HepG2 (cell line): ENCODE data around the gene SULT2B1. TPM values are rescaled to one million over a fixed set of nuclear protein-coding genes. Genes with fewer than 3 reads are reported as not detected.

Experiments used
- FOXK1 ChIP-seq: sonication (generic); formaldehyde crosslinking; IDR thresholded peaks from 2 replicates; pipeline ENCODE4 v1.4.0; 2020; ENCODE audit warnings: low read depth, missing genetic modification reagents, borderline replicate concordance
- GRHL1 ChIP-seq: sonication (generic); formaldehyde crosslinking; conservative IDR thresholded peaks from 2 replicates; pipeline ENCODE4 v1.8.0; 2022; ENCODE audit warnings: missing genetic modification reagents
- IRF2 ChIP-seq: IDR thresholded peaks from 2 replicates; pipeline ENCODE4 v1.6.1; 2018; ENCODE audit warnings: missing genetic modification reagents, missing compliant biosample characterization
- KDM1A ChIP-seq: IDR thresholded peaks from 2 replicates; pipeline ENCODE4 v1.6.1; 2016; ENCODE audit warnings: missing compliant biosample characterization
- KLF12 ChIP-seq: sonication (generic); formaldehyde crosslinking; IDR thresholded peaks from 2 replicates; pipeline ENCODE4 v1.4.0; 2020; ENCODE audit warnings: missing genetic modification reagents, borderline replicate concordance
- KLF16 ChIP-seq, 2 experiments: sonication (generic) in 1 of 2; formaldehyde crosslinking in 1 of 2; IDR thresholded peaks; 2 replicates each; pipeline versions ENCODE4 v1.6.1 to v1.8.0; 2016 to 2023; ENCODE audit warnings: missing genetic modification reagents in 2 of 2, missing compliant biosample characterization in 1 of 2
- LCORL ChIP-seq, 2 experiments: fragments of 450-650 bp in 1 of 2; sonication (generic) in 1 of 2; formaldehyde crosslinking in 1 of 2; IDR thresholded peaks; 2 replicates each; pipeline versions ENCODE4 v1.5.0 to v1.6.1; 2017 to 2020; ENCODE audit warnings: antibody characterized with exemption in 1 of 2, missing genetic modification reagents in 1 of 2
- NONO ChIP-seq, 2 experiments: fragments of 450-650 bp in 1 of 2; sonication (generic) in 1 of 2; formaldehyde crosslinking in 1 of 2; IDR thresholded peaks in 1 of 2; conservative IDR thresholded peaks in 1 of 2; 2 replicates each; pipeline versions ENCODE4 v1.6.1 to v1.8.0; 2017 to 2022; ENCODE audit warnings: mild to moderate bottlenecking in 1 of 2, missing genetic modification reagents in 1 of 2, moderate library complexity in 1 of 2
- NR2F6 ChIP-seq, 2 experiments: IDR thresholded peaks; 2 replicates each; pipeline ENCODE4 v1.6.1; 2016; ENCODE audit warnings: antibody characterized with exemption in 1 of 2, mild to moderate bottlenecking in 1 of 2
- PHB2 ChIP-seq: fragments of 450-650 bp; IDR thresholded peaks from 2 replicates; pipeline ENCODE4 v1.6.1; 2018; ENCODE audit not compliant: partially characterized antibody
- SAP130 ChIP-seq: IDR thresholded peaks from 2 replicates; pipeline ENCODE4 v1.6.1; 2016; ENCODE audit warnings: low read depth
- SMC3 ChIP-seq: IDR thresholded peaks from 2 replicates; pipeline ENCODE4 v1.6.1; 2011; ENCODE audit warnings: low read length, improper control_type of control experiment
- TEAD3 ChIP-seq: optimal IDR thresholded peaks from 2 replicates; pipeline ENCODE3; 2016; ENCODE audit warnings: borderline replicate concordance
- XBP1 ChIP-seq: sonication (generic); formaldehyde crosslinking; IDR thresholded peaks from 2 replicates; pipeline ENCODE4 v1.5.0; 2020; ENCODE audit warnings: missing genetic modification reagents
- XRCC5 ChIP-seq: fragments of 200-400 bp; formaldehyde crosslinking; optimal IDR thresholded peaks from 2 replicates; pipeline ENCODE3; 2017; ENCODE audit warnings: mild to moderate bottlenecking, low read length
- ZMYM4 ChIP-seq: sonication (generic); formaldehyde crosslinking; IDR thresholded peaks from 2 replicates; pipeline ENCODE4 v1.8.1; 2023; ENCODE audit warnings: mild to moderate bottlenecking, missing genetic modification reagents
- ZNF232 ChIP-seq: sonication (generic); formaldehyde crosslinking; IDR thresholded peaks from 2 replicates; pipeline ENCODE4 v1.4.0; 2020; ENCODE audit warnings: missing genetic modification reagents, borderline replicate concordance
- ZNF331 ChIP-seq: sonication (generic); formaldehyde crosslinking; IDR thresholded peaks from 2 replicates; pipeline ENCODE4 v1.4.0; 2020; ENCODE audit warnings: missing genetic modification reagents
- ZNF446 ChIP-seq: sonication (generic); formaldehyde crosslinking; IDR thresholded peaks from 2 replicates; pipeline ENCODE4 v1.5.0; 2020; ENCODE audit warnings: mild to moderate bottlenecking, missing genetic modification reagents
- ZNF607 ChIP-seq: sonication (generic); formaldehyde crosslinking; IDR thresholded peaks from 2 replicates; pipeline ENCODE4 v1.5.1; 2020; ENCODE audit warnings: missing genetic modification reagents, mild to moderate bottlenecking, borderline replicate concordance
- ZNF891 ChIP-seq: sonication (generic); formaldehyde crosslinking; IDR thresholded peaks from 2 replicates; pipeline ENCODE4 v1.5.0; 2020; ENCODE audit warnings: mild to moderate bottlenecking, missing genetic modification reagents
- polyA plus RNA-seq, 8 experiments: library from polyadenylated mRNA; depleted of rRNA in 3 of 8; stranded (reverse) in 7 of 8; unstranded in 1 of 8; fragments of >200 nt; fragmentation: Illumina TruSeq in 4 of 8; extraction: Trizol in 4 of 8; gene quantifications; 2 replicates each; pipeline versions ENCODE4 v1.2.1 to v1.2.3, GENCODE V29; 2011 to 2016; ENCODE audit warnings: low read depth in 4 of 8, missing spikeins in 1 of 8, mixed read lengths in 1 of 8; ENCODE audit not compliant: insufficient read depth in 1 of 8
- total RNA-seq, 5 experiments: library from RNA; depleted of rRNA; stranded (reverse); fragments of >200 nt; fragmentation: Illumina TruSeq; extraction: Trizol; gene quantifications; 2 replicates each; pipeline ENCODE4 v1.2.3, GENCODE V29; 2016; ENCODE audit warnings: low read depth in 1 of 5
- TF ChIP-seq, protein P1 (sequence below): IDR thresholded peaks from 2 replicates; pipeline ENCODE4 v1.6.1; 2012; ENCODE audit warnings: inconsistent platforms
- TF ChIP-seq, protein P2 (sequence below): sonication (generic); formaldehyde crosslinking; IDR thresholded peaks from 2 replicates; pipeline ENCODE4 v1.5.1; 2020; ENCODE audit warnings: mild to moderate bottlenecking, moderate library complexity, missing genetic modification reagents

Gene SULT2B1
- total and polyA plus RNA-seq, 2 of the 13 experiments (the other 11 are each of a cell fraction or from before 2014, with no cell fraction given): 0.13 TPM; not detected in 1

DNA sequence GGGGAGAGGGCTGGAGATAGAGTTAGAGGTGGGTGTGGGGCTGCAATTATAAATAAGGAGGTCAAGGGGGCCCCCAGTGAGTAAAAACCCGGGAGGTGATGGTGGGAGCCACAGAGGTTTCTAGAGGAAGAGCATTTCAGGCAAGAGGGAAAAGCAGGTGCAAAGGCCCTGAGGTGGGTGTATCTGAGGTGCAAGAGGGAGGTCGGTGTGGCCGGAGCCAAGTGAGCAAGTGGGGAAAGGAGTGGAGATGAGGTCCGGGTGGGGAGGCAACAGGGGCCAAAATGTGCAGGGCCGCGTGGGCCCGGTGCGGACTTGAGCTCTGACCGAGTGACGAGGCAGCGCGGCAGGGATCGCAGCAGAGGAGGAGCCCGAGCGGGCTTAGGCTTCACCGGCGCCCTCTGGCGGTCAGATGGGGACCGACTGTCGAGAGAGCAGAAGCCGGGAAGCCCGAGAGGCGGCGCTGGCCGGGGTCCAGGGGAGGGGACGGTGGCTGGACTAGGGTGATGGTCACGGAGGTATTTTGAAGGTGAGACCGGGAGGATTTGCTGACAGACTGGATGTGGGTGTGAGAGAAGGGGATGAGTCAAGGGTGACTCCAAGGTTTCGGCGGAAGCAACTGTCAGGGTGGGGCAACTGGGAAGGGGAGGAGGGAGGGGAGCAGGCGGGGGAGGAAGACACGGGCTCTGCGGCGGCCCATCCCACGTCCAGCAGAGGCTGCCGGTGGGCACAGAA lies 36.9 kb downstream of the SULT2B1 start (continued):
- 0 out of 2 replicates have a peak, but pooled peaks have one; percentile 32 for TF ChIP-seq SAP130 (CRISPR knock-in tag)
- no peak for TF ChIP-seq TEAD3
- no peak for TF ChIP-seq ZNF446 (CRISPR knock-in tag)
- no peak for TF ChIP-seq PHB2
- no peak for TF ChIP-seq ZNF331 (CRISPR knock-in tag)
- no peak for TF ChIP-seq ZMYM4 (CRISPR knock-in tag)
- no peak for TF ChIP-seq NR2F6 (IDR thresholded peaks at IDR 0.05)
- 0 out of 2 replicates have a peak, but pooled peaks have one; percentile 32 for TF ChIP-seq NR2F6 (CRISPR knock-in tag; IDR thresholded peaks at IDR 0.05)
- no peak for TF ChIP-seq XBP1
- peak; percentile 39; the same call in 1 of the 2 replicates for TF ChIP-seq IRF2 (CRISPR knock-in tag)
- TF ChIP-seq FOXK1 (CRISPR knock-in tag): no peak
- TF ChIP-seq SMC3: peak; percentile 34; the same call in 1 of the 2 replicates
- TF ChIP-seq KLF16 (CRISPR knock-in tag; IDR thresholded peaks at IDR 0.05): 0 out of 4 replicates have a peak, but pooled peaks of 1 of the 2 experiments have one; percentile 24
- TF ChIP-seq KLF12 (CRISPR knock-in tag): 0 out of 2 replicates have a peak, but pooled peaks have one; percentile 37
- 0 out of 2 replicates have a peak, but pooled peaks have one; percentile 34 for TF ChIP-seq ZNF607
- TF ChIP-seq GRHL1 (CRISPR knock-in tag): no peak
- TF ChIP-seq LCORL (IDR thresholded peaks at IDR 0.05): no peak
- peak; percentile 38; the same call in 1 of the 2 replicates for TF ChIP-seq LCORL (CRISPR knock-in tag; IDR thresholded peaks at IDR 0.05)
- peak; percentile 48; the same call in 1 of the 2 replicates for TF ChIP-seq ZNF891 (CRISPR knock-in tag)
- TF ChIP-seq, protein P1, sequence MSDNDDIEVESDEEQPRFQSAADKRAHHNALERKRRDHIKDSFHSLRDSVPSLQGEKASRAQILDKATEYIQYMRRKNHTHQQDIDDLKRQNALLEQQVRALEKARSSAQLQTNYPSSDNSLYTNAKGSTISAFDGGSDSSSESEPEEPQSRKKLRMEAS: peak; percentile 81
- no peak for TF ChIP-seq NONO (IDR thresholded peaks at IDR 0.05)
- 0 out of 2 replicates have a peak, but pooled peaks have one; percentile 32 for TF ChIP-seq NONO (CRISPR knock-in tag; conservative IDR thresholded peaks at IDR 0.05)
- TF ChIP-seq, protein P2, sequence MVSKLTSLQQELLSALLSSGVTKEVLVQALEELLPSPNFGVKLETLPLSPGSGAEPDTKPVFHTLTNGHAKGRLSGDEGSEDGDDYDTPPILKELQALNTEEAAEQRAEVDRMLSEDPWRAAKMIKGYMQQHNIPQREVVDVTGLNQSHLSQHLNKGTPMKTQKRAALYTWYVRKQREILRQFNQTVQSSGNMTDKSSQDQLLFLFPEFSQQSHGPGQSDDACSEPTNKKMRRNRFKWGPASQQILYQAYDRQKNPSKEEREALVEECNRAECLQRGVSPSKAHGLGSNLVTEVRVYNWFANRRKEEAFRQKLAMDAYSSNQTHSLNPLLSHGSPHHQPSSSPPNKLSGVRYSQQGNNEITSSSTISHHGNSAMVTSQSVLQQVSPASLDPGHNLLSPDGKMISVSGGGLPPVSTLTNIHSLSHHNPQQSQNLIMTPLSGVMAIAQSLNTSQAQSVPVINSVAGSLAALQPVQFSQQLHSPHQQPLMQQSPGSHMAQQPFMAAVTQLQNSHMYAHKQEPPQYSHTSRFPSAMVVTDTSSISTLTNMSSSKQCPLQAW (CRISPR knock-in tag): 0 out of 2 replicates have a peak, but pooled peaks have one; percentile 42
- TF ChIP-seq KDM1A (CRISPR knock-in tag): peak; percentile 86
- TF ChIP-seq ZNF232: peak; percentile 44; the same call in 1 of the 2 replicates
- TF ChIP-seq XRCC5: peak; percentile 84
